Activated CD8-positive, alpha-beta memory T cell treated with anti-CD3 and anti-CD28 coated beads for 4 hours (primary cell): ENCODE results near the gene TPX2.

Experiments
- DNase-seq, 2 donors: peaks; one replicate each; pipeline ENCODE4 v3.0.0-alpha.2; 2020; ENCODE audit warnings: low read depth in 2 of 2

TPX2 gene

GRCh38 chr20:31848088-31848999 is 109.3 kb downstream of the TPX2 start:
- DNase-seq, result no peak

GRCh38 chr20:31849306-31849930 is 110.3 kb downstream of the TPX2 start:
- no peak for DNase-seq
